Stimulated activated naive CD4-positive, alpha-beta T cell (primary cell): ENCODE results near the gene CA14.
"Not testable (repeated sequence)": the region's sequence is repeated elsewhere in the genome, so short reads cannot be mapped to it uniquely, and the experiment has no call there.

Experiments used
- DNase-seq, 6 experiments: peaks; one replicate each; lab custom pipeline; 2025; lab: John Stamatoyannopoulos, UW

The CA14 gene

GRCh38 chr1:150280138-150280707 is 22.6 kb downstream of the CA14 start:
- no peak for DNase-seq

GRCh38 chr1:150281221-150281757 is 23.7 kb downstream of the CA14 start:
- DNase-seq: peak in 5 of 6 experiments; percentile 22 to 73 (median 34)

DNA sequence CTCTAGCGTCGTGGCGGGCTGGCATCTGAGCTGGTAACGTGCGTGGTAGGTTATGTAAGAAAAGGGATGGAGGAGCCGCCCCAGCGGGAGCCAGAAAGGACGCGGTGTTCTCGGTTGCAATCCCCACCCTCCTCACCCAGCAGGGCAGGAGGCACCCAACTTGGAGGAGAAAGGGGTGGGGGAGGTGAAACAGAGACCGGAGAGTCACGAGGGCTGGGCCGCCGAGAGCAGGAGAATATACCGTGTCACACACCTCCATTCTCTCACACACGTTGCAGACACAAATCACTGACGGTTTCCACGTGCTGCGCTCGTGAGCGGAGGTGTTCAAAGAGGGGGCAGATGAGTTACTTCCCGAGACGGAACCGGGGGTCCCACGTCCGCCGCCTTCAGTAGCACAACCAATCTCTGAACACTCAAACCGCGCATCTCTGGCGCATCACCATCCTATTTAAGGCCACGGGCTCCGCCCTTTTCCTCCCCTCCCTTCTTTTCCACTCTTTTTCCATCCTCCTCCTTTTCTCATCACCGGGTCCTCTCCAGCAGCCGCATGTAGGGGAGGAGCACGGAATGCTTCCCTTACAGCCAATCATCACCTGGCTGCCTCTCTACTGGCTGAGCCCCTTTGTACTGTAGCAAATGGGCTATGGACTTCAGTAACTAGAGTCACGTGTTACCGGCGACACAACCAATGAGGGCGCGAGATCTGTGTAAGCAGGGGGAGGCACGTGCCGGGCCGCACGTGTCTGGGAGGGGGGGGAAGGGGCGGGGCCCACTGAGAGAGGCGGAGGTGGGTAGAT is 24.4 kb downstream of the CA14 start, which contains the start of gene CIART:
Gene CIART (plus strand): TSS at position 797 of the 800 bp plus-strand sequence. CDS start 714 bp downstream, outside the sequence.
- DNase-seq: peak; percentile 61 to 89 (median 85)

DNA sequence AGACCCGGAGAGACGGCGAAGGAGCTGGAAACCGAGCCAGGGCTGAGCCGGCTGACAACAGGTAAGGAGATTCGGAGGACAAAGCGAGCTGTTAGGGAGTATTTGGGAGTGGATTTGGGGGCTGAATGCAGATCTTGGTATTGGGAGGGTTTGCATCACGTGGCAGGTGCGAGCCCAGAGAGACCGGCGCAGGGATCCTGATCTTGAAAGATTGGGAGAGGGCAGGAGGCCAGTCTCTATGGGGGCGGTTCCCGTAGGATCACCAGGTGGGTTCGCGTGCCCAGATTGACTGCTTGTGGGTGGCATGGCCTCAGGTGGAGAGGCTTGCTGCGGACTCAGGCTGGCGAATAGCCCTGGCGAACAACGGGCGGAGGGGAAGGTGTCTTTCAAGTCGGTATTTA is 25.0 kb downstream of the CA14 start:
- DNase-seq: peak in 1 of 6 experiments; percentile 5

- DNase-seq: no peak
Measured at GRCh38 chr1:150283260-150283659, 25.7 kb downstream of the CA14 start.

- no peak for DNase-seq
Measured at GRCh38 chr1:150288382-150288781, 30.8 kb downstream of the CA14 start.

DNA sequence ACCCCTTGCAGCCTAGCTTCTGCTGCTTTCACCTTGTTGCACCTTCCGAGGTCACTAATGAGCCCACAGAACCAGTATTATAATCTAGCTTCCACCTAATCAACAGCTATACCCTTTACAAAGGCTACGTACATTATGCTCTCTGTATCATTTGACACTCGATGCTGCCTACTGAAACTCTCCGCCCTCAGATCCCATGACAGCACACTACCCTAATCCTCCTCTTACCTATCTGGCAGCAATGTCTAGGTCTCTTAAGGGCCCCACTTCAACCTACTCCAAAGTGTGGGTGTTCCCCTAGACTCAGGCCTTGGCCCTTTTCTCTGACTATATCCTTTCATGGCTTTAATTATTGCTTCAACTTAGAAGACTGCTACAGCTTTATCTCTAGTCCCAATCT is 31.2 kb downstream of the CA14 start:
- no peak for DNase-seq

DNA sequence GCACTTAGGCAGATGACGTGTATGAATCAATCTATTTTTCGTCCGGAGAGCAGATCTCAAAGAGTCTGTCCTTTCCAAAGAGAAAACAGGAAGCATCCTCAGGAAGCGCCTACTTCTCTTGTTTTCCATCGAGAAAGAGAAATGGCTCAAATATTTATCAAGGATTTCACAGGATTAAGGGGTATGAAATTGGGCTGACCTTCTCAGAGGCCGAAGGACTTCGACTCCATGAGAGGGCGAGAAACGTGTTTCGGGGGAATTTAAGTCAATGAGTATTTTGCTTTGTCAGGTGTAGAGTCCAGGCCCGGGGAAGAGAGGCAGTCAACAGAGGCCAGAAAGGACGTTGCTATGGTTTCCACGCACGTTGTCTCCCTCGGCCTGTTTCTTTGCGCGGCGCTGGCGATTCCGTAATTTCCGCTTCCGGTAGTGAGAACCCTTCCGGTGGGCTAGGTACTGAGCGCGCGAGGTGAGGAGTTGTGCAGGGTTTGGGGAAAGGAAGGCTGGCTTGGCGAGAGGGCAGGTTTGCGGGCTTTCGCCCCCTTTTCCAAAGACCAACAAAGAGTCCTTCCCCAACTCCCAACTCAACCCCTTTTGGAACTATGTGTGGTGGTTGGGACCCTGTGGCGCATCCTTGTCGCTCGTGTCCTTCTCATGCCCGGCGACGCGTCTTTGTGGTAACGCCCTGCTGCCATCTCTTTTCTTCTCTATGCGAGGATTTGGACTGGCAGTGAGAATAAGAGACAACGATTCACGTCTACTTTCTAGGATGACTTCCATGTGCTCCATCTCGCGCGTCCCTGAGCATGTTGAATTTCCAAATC is 36.1 kb downstream of the CA14 start, which contains the start of gene MRPS21:
Gene MRPS21 (plus strand): TSS at position 429 of the 821 bp plus-strand sequence. CDS start 506 bp downstream, outside the sequence.
- peak; percentile 68 to 87 (median 82) for DNase-seq

DNA sequence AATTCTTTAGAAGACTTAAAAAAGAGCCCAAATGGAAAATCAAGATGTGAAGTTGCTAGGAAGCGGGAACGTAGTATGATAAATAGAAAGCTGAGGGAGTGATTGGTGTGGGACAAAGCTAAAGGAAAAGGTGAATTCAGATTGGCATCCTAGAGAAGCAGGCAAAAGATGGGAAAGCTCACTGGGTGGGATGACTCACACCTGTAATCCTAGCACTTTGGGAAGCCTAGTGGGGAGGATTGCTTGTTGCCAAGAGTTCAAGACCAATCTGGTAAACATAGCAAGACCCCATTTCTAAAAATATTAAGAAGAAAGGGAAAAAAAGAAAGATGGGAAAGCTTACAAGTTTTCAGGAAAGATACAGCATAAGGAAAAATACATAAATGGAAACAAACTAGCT is 37.9 kb downstream of the CA14 start:
- DNase-seq: no peak

DNA sequence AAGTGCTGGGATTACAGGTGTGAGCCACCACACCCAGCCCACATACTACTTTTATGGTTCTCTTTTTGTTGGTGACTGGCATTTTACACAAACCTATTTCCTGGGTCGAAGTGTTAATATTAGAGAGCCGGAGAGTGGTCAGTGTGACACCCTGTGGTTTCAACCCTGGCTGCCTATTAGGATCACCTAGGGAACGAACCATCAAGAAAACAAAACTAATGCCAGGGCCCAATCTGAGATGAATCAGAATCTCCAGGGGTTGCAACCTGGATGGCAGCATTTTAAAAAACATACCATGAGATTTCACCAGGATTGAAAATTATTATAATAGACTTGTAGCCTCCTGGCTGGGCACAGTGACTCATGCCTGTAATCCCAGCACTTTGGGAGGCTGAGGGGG is 42.1 kb downstream of the CA14 start:
- no peak for DNase-seq

GRCh38 chr1:150302338-150302737 is 44.8 kb downstream of the CA14 start:
- no peak for DNase-seq

DNA sequence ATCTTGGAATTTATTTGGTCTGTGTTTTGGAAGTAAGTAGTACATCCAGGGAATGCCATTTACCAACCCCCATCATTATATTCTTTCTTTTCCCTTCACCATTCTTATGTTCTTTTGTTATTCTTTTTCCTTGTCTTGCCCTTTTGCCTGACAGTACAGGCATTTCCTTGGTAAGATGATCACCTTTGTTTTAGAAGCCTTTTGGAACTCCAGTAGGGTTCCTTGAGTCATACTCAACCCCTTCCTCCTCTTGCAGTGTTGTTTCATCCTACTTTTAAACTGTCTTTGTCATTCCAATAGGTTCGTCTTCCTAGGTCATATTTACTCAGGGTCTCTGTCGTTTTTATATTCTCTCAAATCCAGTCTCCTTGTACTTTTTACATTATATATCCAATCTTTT is 45.3 kb downstream of the CA14 start:
- no peak for DNase-seq

GRCh38 chr1:150308585-150308984 is 51.0 kb downstream of the CA14 start:
- DNase-seq: not testable (repeated sequence)

DNA sequence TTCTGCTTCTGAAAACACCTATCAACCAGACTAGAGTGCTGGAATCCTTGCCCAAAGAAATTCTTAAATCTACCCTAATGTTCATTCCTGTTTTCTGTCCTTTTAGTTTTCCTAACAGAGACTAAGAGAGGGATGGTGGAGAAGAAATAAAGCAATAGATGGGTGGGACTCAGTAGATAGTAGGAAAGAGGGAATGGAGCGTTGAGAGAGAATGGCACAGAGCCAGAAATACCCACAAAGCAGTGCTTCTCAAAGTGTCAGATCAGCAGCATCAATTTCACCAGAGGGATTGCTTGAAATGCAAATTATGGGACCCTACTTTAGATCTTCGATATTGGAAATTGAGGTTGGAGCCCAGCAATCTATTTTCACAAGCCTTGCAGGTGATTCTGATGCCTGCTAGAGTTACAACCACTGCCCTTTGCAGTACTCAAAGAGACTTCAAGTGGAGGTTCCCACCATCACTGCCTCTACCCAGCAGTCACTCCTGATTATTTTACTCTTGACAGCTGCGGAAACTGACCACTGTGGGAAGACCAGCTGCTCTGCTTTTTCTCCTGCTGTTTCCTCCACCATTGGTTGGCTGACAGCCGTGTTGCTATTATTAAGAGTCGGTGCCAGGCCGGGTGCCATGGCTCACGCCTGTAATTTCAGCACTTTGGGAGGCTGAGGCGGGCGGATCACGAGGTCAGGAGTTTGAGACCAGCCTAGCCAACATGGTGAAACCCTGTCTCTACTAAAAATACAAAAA is 52.4 kb downstream of the CA14 start:
- no peak for DNase-seq

DNA sequence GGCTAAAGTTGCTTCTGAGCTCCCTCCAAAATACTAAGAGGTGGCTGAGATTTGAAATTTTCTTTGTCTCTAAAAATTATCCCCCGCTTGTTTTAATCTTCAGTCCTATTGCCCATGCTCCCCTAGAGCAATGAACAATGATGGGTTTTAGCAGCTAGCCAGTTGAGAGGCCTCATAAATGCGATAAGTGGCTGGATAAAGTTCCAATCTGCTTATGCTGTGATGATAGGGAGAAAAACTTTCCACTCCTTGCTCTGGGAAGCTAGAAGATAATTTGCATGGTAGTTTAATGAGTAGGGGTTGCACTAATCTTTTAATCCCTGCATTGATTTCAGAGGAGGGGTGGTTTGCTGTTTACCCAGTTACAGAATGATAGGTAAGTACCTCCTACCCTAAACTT is 54.2 kb downstream of the CA14 start:
- no peak for DNase-seq
